Kasumi-1 (cell line): Measurements from ENCODE around the gene SCYL1.
"Not testable (repeated sequence)": the region's sequence is repeated elsewhere in the genome, so short reads cannot be mapped to it uniquely, and the experiment has no call there.

Source experiments
- DNase-seq, 2 experiments: peaks; one replicate each; lab custom pipeline; 2025; lab: John Stamatoyannopoulos, UW

Gene SCYL1

GRCh38 chr11:65553301-65554001 is 28.6 kb downstream of the SCYL1 start:
- peak; percentile 53 to 60 for DNase-seq

- no peak for DNase-seq
Measured at GRCh38 chr11:65554057-65554818, 29.4 kb downstream of the SCYL1 start.

- no peak for DNase-seq
Measured at GRCh38 chr11:65554842-65555430, 30.1 kb downstream of the SCYL1 start.

- no peak for DNase-seq
Measured at GRCh38 chr11:65555693-65556231, 30.9 kb downstream of the SCYL1 start.

- DNase-seq: no peak
Measured at GRCh38 chr11:65556470-65557279, 31.8 kb downstream of the SCYL1 start.

GRCh38 chr11:65557280-65558001 is 32.6 kb downstream of the SCYL1 start:
- DNase-seq: no peak

- DNase-seq: peak; percentile 22 to 30
Measured at GRCh38 chr11:65558002-65558929, 33.4 kb downstream of the SCYL1 start, which contains the start of gene LTBP3. Gene LTBP3 (minus strand): TSS chr11:65558359. CDS start chr11:65557959, 400 bp downstream.

GRCh38 chr11:65558930-65559509 is 34.1 kb downstream of the SCYL1 start:
- no peak for DNase-seq

- DNase-seq: no peak
Measured at GRCh38 chr11:65559535-65559934, 34.7 kb downstream of the SCYL1 start.

GRCh38 chr11:65559951-65560537 is 35.2 kb downstream of the SCYL1 start:
- DNase-seq: no peak

- no peak for DNase-seq
Measured at GRCh38 chr11:65560555-65561418, 35.9 kb downstream of the SCYL1 start.

- DNase-seq: no peak
Measured at GRCh38 chr11:65562020-65562419, 37.1 kb downstream of the SCYL1 start.

- DNase-seq: no peak
Measured at GRCh38 chr11:65562788-65563187, 37.9 kb downstream of the SCYL1 start.

- DNase-seq: no peak
Measured at GRCh38 chr11:65563601-65564000, 38.7 kb downstream of the SCYL1 start.

- not testable (repeated sequence) for DNase-seq
Measured at GRCh38 chr11:65564879-65565559, 40.1 kb downstream of the SCYL1 start.

- no peak for DNase-seq
Measured at GRCh38 chr11:65565624-65566453, 41.0 kb downstream of the SCYL1 start.
